GM19395 (cell line): ENCODE measurements around the gene HOXC10.
A peak's percentile ranks its signal among the peaks of the same experiment; 100 is the strongest.

Source experiments
- ATAC-seq: cut with Tn5 transposase; IDR thresholded peaks from one replicate; pipeline ENCODE4 v1.9.1; 2021; ENCODE audit warnings: mild to moderate bottlenecking, moderate library complexity; ENCODE audit not compliant: unreplicated experiment

HOXC10 gene

DNA sequence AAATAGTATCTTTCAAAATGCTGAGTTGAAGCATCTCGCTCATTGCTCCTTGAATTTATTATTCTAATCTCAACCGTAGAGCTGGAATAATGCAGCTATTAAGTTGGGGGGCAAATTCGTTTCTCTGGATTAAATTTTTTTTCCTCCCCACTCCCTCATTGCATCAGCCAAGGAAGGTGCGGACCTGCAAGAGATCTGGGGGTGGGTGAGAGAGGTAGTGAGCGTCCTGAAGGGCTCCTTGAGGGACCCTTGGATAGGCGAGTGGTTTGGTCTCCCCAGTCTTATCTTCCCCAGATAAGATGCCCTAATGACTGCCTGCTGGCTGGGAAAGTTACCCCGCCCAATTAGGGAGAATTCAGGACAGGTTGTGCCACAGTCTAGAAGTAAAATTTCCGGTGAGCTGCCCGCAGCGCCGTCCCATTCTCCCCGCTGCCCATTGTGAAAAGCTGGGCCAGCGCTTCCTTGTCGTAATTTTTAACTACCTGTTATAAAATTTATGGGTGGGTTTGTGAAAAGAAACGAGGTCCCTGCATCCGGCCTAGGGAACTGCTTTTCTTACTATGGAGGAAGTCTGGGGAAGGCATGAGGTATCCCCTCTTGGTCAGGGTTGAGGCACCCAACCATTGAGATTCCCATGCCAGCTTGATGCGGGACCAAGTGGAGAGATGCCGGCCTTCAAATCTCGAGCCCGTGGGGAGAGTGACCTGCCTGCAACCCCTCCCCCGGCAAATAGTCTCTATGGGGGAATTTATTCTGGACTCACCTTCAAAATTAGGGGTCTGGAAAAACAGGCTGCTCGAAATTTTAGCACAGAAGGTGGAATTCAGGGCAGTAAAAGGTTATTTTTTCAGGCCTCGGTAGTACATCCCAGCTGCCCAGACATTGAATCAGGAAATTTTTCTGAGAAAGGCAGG is 30.3 kb downstream of the HOXC10 start:
- no peak for ATAC-seq

DNA sequence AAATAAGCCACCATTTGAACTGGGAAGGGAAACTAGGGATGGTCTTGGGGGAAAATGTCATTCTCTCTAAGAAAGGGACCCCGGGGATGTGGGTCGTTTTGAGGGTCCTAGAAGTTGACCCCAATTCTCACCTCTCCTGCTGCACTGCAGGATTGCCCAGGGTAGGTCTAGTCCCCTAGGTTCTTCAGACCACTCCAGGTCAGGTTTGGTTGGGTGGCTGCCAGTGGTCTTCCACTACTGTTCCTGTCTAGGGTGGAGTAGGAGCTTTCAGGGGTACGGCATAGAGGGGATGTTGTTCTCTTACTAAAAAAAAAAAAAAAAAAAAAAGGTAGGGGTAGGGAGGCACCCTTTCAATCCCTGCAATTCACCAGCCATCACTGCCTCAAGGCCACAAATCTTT is 31.1 kb downstream of the HOXC10 start:
- ATAC-seq, result no peak

DNA sequence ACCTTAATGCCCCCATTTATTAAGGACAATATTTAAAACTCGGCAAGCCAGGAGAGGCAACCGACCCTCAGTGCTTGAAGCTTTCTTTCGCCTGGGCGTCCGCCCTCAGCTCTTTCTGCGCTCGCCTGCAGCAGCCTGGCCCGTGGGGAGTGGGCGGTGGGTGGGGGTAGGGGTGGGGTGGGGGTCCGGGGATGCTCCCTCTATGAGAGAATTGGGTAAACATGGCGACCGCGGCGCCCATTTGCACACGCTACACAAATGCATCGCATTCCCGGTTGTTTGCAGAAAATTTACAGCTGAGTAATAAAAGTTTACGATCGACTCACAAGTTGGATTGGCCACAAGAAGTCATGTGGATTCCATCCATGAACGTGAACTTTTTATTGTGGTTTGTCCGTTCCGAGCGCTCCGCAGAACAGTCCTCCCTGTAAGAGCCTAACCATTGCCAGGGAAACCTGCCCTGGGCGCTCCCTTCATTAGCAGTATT is 31.6 kb downstream of the HOXC10 start:
- no peak for ATAC-seq

- ATAC-seq, result peak; percentile 41
Measured at GRCh38 chr12:54017027-54017788, 32.3 kb downstream of the HOXC10 start.

DNA sequence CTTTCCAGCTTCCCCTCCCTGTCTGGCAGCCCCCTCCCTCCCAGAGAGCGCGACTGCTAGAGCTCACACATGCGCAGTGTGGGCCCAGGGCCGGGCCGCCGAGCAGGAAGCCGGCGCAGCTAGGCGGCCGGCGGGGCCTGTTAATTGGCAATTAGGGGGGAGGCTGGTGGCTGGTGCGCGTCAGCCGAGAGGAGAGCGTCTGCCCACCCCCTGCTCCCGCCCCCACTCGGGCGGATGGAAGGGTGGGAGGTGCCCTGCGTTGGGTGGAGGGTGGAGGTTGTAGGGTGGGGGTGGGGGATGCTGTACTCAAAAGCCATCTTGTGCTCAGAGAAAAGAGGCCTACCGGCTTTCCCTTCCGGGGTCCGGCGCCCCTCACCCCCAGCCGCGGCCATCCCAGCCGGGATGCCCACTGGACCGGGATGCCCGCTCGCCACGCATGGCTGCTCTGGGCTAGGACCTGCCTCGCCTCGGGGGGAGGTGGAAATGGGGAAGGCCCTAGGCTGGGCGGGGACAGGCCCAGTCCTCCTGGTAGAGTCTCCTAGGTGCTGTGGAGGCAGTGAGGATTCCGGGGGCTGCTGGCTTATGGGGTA is 33.0 kb downstream of the HOXC10 start:
- ATAC-seq, result peak; percentile 72

DNA sequence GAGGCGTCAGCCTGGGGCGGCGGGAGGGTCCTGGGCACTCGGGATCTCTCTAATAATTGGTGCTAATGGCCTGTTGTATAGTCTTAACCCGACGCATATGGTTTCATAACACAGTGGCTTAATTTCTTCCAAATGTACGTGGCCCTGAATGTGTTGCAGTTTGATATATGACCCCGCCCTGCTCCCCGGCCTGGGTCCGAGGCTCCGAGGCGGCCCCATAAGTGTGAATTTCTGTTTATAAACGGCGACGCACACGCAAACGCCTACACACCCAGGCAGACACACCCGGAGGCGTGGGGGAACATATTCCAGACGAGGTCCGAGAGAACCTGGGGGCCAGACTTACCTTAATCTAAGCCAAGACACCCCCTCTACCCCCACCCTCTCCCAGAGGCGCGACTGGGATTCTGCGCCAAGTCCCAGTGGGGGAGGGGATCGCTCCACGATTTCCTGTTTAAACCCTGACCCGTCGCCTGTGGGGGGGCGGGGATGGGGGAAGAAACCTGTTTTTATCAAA is 33.6 kb downstream of the HOXC10 start:
- ATAC-seq, result no peak

GRCh38 chr12:54019091-54019811 is 34.3 kb downstream of the HOXC10 start:
- ATAC-seq, result no peak

GRCh38 chr12:54019924-54020590 is 35.1 kb downstream of the HOXC10 start:
- ATAC-seq, result no peak

DNA sequence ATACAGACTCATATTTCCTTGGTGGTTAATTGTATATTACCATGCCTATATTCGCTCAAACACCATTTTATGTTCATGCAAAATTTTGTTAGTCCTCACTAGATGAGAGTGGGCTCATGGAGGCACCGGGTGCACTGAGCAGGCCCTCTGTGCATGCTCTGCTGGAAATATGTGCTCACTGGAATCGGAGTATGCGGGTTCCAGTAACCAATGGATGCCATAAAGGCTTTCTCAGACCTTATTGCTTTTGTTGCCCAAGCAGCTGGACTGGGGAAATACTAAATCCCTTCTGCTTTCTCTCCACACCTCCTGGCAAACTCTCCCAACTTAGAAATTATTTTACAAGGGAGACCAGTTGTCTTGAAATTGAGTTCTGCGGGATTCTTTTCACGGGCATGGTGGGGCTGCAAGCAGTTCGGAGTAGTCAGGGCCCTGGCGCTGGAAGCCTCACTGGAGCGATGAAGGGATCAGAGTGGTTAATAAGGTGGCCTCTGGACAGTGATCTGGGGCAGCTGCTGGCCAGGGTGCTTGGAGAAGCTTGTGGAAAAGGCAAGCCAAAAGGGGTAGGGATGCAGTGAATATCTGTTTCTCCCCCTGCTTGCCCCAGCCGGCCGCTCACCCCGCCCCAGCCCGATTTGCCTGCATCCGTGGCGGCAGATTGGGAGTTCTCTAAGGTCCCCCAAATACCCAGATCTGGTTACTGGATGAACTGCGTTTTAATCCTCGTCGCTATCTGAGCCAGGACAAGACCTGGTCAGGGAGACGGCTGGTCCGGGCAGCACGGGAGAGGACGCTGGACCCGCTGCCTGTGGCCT is 35.9 kb downstream of the HOXC10 start:
- ATAC-seq, result no peak

DNA sequence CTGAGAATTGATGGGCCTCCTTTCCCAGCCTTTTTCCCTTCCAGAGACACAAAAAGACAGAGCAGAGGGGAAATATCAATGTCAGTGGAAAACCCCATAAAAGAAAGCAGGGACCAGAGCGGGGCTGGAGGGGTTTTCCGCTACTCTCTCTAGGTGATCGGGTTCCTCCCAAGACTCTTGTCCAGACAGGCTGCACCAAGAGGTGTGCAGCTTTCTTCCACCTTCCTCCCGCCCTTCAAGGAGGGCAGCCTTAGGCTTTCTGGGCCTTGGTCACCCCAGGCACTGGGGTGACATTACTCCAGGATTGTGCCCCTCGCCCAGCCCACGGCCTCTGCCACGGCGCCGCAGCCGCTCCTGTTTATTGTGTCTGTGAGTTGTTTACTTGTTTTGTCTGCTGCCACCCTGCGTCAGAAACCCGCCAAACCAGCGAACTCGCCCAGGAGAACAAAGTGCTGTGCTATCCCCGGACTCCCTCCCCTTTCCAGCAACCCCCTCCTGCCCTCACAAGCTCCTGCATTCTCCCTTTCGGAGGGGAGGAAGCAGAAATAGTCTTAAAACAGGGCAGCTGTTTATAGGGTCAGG is 36.6 kb downstream of the HOXC10 start:
- ATAC-seq, result no peak

GRCh38 chr12:54022960-54023884 is 38.3 kb downstream of the HOXC10 start:
- no peak for ATAC-seq

GRCh38 chr12:54024127-54024526 is 39.2 kb downstream of the HOXC10 start:
- no peak for ATAC-seq

DNA sequence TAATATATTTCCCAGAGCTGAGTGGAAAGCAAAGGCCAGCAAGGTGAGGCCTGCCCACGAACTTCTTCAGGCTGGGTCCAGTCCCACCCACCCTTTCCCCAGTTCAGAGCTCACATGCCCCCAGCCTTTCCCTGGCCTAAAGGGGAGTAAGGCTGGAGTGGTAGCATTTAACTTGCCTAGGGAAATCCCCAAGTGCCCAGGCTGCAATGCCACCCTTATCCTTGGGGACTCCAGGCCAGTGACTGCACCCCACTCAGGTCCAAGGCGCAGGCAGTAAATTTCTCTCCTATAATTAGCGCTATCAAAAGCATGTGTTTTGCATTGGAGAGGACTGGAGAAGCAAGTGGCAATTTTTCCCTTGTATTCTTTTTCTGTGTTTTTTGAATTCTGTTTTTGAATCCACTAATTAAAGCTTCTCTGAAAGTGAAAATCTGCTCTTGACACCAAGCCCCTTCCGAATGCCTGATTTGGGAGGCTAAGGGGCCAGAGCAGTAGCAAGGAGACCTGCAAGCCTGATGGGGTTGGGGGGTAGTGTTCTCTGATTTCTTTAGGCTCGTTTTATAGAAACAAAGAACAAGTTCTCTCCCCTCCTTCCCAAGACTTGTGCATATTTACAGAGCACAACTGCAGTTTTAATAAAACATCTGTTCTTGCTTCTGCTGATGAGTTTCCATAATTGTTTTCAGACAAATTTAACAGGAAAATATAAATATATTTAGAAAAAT is 39.8 kb downstream of the HOXC10 start:
- ATAC-seq, result no peak

DNA sequence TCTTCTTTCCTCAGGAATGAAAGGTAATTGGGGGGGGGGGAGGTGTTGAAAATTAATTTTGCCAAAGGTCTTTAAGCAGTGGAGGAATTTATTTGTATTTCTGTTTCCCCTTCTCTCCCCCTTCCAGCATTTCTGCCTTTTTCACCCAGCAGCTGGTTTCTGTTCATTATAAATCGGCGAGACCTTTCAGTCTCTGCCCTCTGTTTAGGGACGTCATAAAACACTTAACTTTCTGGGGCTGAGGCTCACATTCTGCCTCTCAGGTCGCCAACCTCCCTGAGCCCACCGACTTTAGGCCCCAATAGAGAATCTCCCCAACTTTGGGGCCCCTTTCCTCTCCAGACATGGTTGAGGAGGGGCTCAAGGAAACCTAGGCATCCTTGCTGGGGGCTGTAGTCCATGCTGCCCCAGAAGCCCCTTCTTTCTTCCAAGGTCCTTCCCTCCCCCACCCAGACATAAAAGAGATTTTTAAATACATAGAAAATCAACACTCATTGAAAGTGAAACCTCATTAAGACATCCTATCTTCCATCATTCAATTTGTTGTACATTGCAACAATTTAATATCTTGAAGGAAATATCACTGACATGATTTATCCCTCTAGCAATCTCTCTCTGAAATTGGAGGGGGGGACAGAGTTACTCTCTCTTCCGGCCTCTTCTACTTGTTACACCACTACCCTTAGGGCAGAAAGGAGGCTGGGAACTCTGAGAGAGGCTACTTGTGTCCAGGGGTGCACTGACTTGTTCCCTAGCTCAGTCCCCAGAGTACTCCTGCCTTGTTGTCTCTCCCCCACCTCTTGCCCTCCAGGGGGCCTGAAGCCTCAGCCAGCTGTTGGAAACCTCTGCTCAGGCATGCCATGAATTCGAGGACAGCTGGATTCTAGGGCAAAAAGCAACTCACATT is 40.8 kb downstream of the HOXC10 start:
- no peak for ATAC-seq

DNA sequence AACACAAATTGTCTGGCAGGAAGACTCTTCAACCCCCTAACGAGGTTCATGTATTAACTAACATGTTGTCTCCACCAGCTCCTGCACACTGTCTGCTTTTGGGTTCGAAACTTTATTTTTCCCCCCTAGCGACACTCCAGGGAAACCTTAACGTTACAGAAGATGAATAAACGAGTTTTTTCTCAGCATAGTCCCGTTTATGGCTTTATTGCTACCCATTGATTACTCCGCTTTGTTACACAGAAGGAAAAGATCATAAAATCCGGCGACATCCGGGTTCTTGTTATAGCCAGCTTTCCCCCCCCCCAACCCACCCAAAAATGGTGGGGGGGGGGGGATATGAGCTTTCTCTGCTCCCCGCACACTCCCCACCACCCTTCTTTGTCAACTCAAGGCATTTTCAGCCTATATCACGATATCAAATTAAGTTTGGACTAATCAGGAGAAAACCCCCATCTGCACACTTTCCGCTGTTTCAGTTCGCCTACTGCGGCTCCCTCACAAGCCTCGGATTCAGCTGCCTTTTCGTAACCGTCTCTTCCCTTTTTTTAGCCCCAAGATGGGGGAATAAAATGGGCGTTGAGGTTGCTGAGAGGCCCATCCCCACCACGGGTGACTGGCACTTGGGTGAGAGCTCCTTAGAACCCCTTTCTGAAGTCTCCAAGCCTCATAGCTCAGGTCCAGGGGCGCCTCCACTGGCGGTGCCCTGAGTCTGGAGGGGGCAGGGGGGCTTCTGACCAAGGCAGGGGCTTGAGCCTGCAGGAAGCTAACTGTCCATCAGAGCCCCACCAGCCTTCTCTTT is 41.9 kb downstream of the HOXC10 start:
- no peak for ATAC-seq
